ENCODE data around the gene ACTL7B.

Gene ACTL7B

GRCh38 chr9:108884701-108885100, 28.9 kb upstream of the ACTL7B start:
- Histone ChIP-seq H3K4me3 (ENCODE audit: low read depth in 1 of 2, low read length in 1 of 2) (no peak overlapping the region), H3K9me3 (no peaks in the 10 kb centered on the region), H3K4me1 (ENCODE audit: control insufficient read depth in 1 of 2, insufficient read depth in 1 of 2, low read depth in 1 of 2, low read length in 1 of 2) (peaks cover 0 to 8% of the 10 kb centered on the region in 2 experiments), H3K36me3 (peaks cover 26% of the 10 kb centered on the region), H3K27me3 (no peaks in the 10 kb centered on the region), H3K27ac (no peak overlapping the region)
- TF ChIP-seq CTCF (IDR thresholded peaks at IDR 0.05): no peak

GRCh38 chr9:108883085-108883484, 27.3 kb upstream of the ACTL7B start:
- Histone ChIP-seq H3K4me3 (ENCODE audit: low read depth in 1 of 2, low read length in 1 of 2) (no peak overlapping the region), H3K27ac (no peak overlapping the region), H3K36me3 (peaks cover 26% of the 10 kb centered on the region), H3K9me3 (no peaks in the 10 kb centered on the region), H3K27me3 (no peaks in the 10 kb centered on the region), H3K4me1 (ENCODE audit: control insufficient read depth in 1 of 2, insufficient read depth in 1 of 2, low read depth in 1 of 2, low read length in 1 of 2) (peaks cover 0 to 8% of the 10 kb centered on the region in 2 experiments)
- no peak for TF ChIP-seq CTCF (IDR thresholded peaks at IDR 0.05)

GRCh38 chr9:108882052-108882888, 26.5 kb upstream of the ACTL7B start:
- no peak overlapping the region for H3K4me3 ChIP-seq (ENCODE audit: low read depth in 1 of 2, low read length in 1 of 2)
- H3K36me3 ChIP-seq: peaks cover 27% of the 10 kb centered on the region
- H3K4me1 ChIP-seq (ENCODE audit: control insufficient read depth in 1 of 2, insufficient read depth in 1 of 2, low read depth in 1 of 2, low read length in 1 of 2): peaks cover 0 to 8% of the 10 kb centered on the region in 2 experiments
- no peak for TF ChIP-seq CTCF (IDR thresholded peaks at IDR 0.05)
- H3K27me3 ChIP-seq: no peaks in the 10 kb centered on the region
- no peak overlapping the region for H3K27ac ChIP-seq
- H3K9me3 ChIP-seq: no peaks in the 10 kb centered on the region

- Histone ChIP-seq H3K27ac (no peak overlapping the region), H3K9me3 (no peaks in the 10 kb centered on the region), H3K27me3 (no peaks in the 10 kb centered on the region), H3K4me1 (ENCODE audit: control insufficient read depth in 1 of 2, insufficient read depth in 1 of 2, low read depth in 1 of 2, low read length in 1 of 2) (peaks cover 0 to 8% of the 10 kb centered on the region in 2 experiments), H3K4me3 (ENCODE audit: low read depth in 1 of 2, low read length in 1 of 2) (no peak overlapping the region), H3K36me3 (peaks cover 40% of the 10 kb centered on the region)
- TF ChIP-seq CTCF (IDR thresholded peaks at IDR 0.05): no peak
Measured at GRCh38 chr9:108880738-108881316, 25.0 kb upstream of the ACTL7B start.

- no peaks in the 10 kb centered on the region for H3K27me3 ChIP-seq
- no peaks in the 10 kb centered on the region for H3K9me3 ChIP-seq
- no peak for TF ChIP-seq CTCF (IDR thresholded peaks at IDR 0.05)
- peaks cover 0 to 4% of the 10 kb centered on the region in 2 experiments for H3K4me1 ChIP-seq (ENCODE audit: control insufficient read depth in 1 of 2, insufficient read depth in 1 of 2, low read depth in 1 of 2, low read length in 1 of 2)
- peaks cover 67% of the 10 kb centered on the region for H3K36me3 ChIP-seq
- H3K4me3 ChIP-seq (ENCODE audit: low read depth in 1 of 2, low read length in 1 of 2): no peak overlapping the region
- H3K27ac ChIP-seq: no peak overlapping the region
Measured at GRCh38 chr9:108877524-108877923, 21.7 kb upstream of the ACTL7B start.
